H9 (cell line): Measurements from ENCODE around the gene DCAF10. TPM values are rescaled to one million over a fixed set of nuclear protein-coding genes. Genes with fewer than 3 reads are reported as not detected.

Experiments used
- DNase-seq: peaks from one replicate; pipeline ENCODE4 v3.0.0-alpha.2; 2017
- H2AFZ ChIP-seq: one replicate; pipeline ENCODE4 v1.6.1; 2013; ENCODE audit warnings: mild to moderate bottlenecking, low read length, control low read depth, moderate library complexity
- H2AK5ac ChIP-seq: 2 replicates; pipeline ENCODE4 v1.6.1; 2013; ENCODE audit warnings: low read length, control low read depth, mixed read lengths; ENCODE audit not compliant: insufficient read length
- H2BK120ac ChIP-seq: one replicate; pipeline ENCODE4 v1.6.1; 2013; ENCODE audit warnings: low read depth, mild to moderate bottlenecking, low read length, control low read depth, inconsistent platforms; ENCODE audit not compliant: poor library complexity, severe bottlenecking
- H2BK12ac ChIP-seq: 2 replicates; pipeline ENCODE4 v1.6.1; 2013; ENCODE audit warnings: low read length, control low read depth, mixed read lengths, low read depth; ENCODE audit not compliant: insufficient read length
- H2BK15ac ChIP-seq: 2 replicates; pipeline ENCODE4 v1.6.1; 2013; ENCODE audit warnings: low read depth, low read length, control low read depth
- H2BK20ac ChIP-seq: one replicate; pipeline ENCODE4 v1.6.1; 2013; ENCODE audit warnings: low read depth, mild to moderate bottlenecking, low read length, control low read depth, inconsistent platforms; ENCODE audit not compliant: poor library complexity, severe bottlenecking
- H2BK5ac ChIP-seq: 2 replicates; pipeline ENCODE4 v1.6.1; 2013; ENCODE audit warnings: low read length, control low read depth, mixed read lengths; ENCODE audit not compliant: insufficient read length
- H3K14ac ChIP-seq: 2 replicates; pipeline ENCODE4 v1.6.1; 2013; ENCODE audit warnings: low read length, control low read depth; ENCODE audit not compliant: insufficient read depth
- H3K18ac ChIP-seq: 2 replicates; pipeline ENCODE4 v1.6.1; 2013; ENCODE audit warnings: low read depth, mild to moderate bottlenecking, mixed read lengths, low read length, control low read depth; ENCODE audit not compliant: insufficient read length
- H3K23ac ChIP-seq: 2 replicates; pipeline ENCODE4 v1.6.1; 2013; ENCODE audit warnings: low read length, control low read depth, mixed read lengths, low read depth; ENCODE audit not compliant: insufficient read length
- H3K23me2 ChIP-seq: 2 replicates; pipeline ENCODE4 v1.6.1; 2013; ENCODE audit warnings: low read depth, mild to moderate bottlenecking, mixed read lengths, low read length, control low read depth; ENCODE audit not compliant: insufficient read length, poor library complexity, severe bottlenecking
- H3K27ac ChIP-seq: 2 replicates; pipeline ENCODE4 v1.5.1; 2013; ENCODE audit warnings: low read length, control low read depth, mixed read lengths, low read depth; ENCODE audit not compliant: insufficient read length
- H3K27me3 ChIP-seq: 2 replicates; pipeline ENCODE4 v1.6.1; 2013; ENCODE audit warnings: low read length, control low read depth, inconsistent platforms; ENCODE audit not compliant: insufficient read depth
- H3K4ac ChIP-seq: 2 replicates; pipeline ENCODE4 v1.6.1; 2013; ENCODE audit warnings: low read depth, mild to moderate bottlenecking, control low read depth, inconsistent platforms, low read length, moderate library complexity
- H3K4me1 ChIP-seq: 2 replicates; pipeline ENCODE4 v1.6.1; 2013; ENCODE audit warnings: low read length, control low read depth, inconsistent platforms; ENCODE audit not compliant: insufficient read depth
- H3K4me2 ChIP-seq: 2 replicates; pipeline ENCODE4 v1.6.1; 2013; ENCODE audit warnings: low read length, control low read depth, mixed read lengths; ENCODE audit not compliant: insufficient read length, insufficient read depth
- H3K56ac ChIP-seq: 2 replicates; pipeline ENCODE4 v1.6.1; 2013; ENCODE audit warnings: low read depth, mild to moderate bottlenecking, mixed read lengths, low read length, control low read depth; ENCODE audit not compliant: insufficient read length
- H3K79me1 ChIP-seq: 2 replicates; pipeline ENCODE4 v1.6.1; 2013; ENCODE audit warnings: low read depth, mild to moderate bottlenecking, moderate library complexity, low read length, control low read depth, inconsistent platforms; ENCODE audit not compliant: insufficient read depth, poor library complexity, severe bottlenecking
- H3K79me2 ChIP-seq: 2 replicates; pipeline ENCODE4 v1.6.1; 2013; ENCODE audit warnings: low read length, control low read depth, inconsistent platforms; ENCODE audit not compliant: insufficient read depth
- H3K9ac ChIP-seq: 2 replicates; pipeline ENCODE4 v1.6.1; 2013; ENCODE audit warnings: low read length, control low read depth, mixed read lengths; ENCODE audit not compliant: insufficient read length; ENCODE audit errors: extremely low read depth
- H3K9me3 ChIP-seq: one replicate; pipeline ENCODE4 v1.6.1; 2013; ENCODE audit warnings: low read depth, low read length, inconsistent platforms; ENCODE audit not compliant: control insufficient read depth
- H3T11ph ChIP-seq: one replicate; pipeline ENCODE4 v1.6.1; 2013; ENCODE audit warnings: mild to moderate bottlenecking, low read length, control low read depth, inconsistent platforms
- H4K20me1 ChIP-seq: one replicate; pipeline ENCODE4 v1.6.1; 2013; ENCODE audit not compliant: control insufficient read depth, insufficient read length, insufficient read depth
- H4K5ac ChIP-seq: 2 replicates; pipeline ENCODE4 v1.6.1; 2013; ENCODE audit warnings: low read depth, mild to moderate bottlenecking, mixed read lengths, low read length, control low read depth; ENCODE audit not compliant: insufficient read length
- H4K8ac ChIP-seq: replicated peaks from 2 replicates; pipeline ENCODE4 v1.6.1; 2013; ENCODE audit warnings: low read length, control low read depth, mixed read lengths, low read depth; ENCODE audit not compliant: insufficient read length
- H4K91ac ChIP-seq: 2 replicates; pipeline ENCODE4 v1.6.1; 2013; ENCODE audit warnings: low read depth, mild to moderate bottlenecking, moderate library complexity, mixed read lengths, low read length, control low read depth; ENCODE audit not compliant: insufficient read length
- H3K27ac Mint-ChIP-seq, 3 experiments: 2 replicates in 2 of 3; 3 replicates in 1 of 3; pipeline ENCODE4 v1.8.0; 2020 to 2021; ENCODE audit warnings: mixed read lengths in 3 of 3, mild to moderate bottlenecking in 1 of 3, moderate library complexity in 1 of 3
- H3K27me3 Mint-ChIP-seq: 2 replicates; pipeline ENCODE4 v1.8.0; 2021; ENCODE audit warnings: low read depth, mild to moderate bottlenecking, moderate library complexity, mixed read lengths
- H3K36me3 Mint-ChIP-seq, 3 experiments: 2 replicates in 2 of 3; 3 replicates in 1 of 3; pipeline ENCODE4 v1.8.0; 2020 to 2021; ENCODE audit warnings: low read depth in 3 of 3, mixed read lengths in 3 of 3; ENCODE audit not compliant: insufficient read depth in 1 of 3
- H3K4me1 Mint-ChIP-seq, 2 experiments: 2 replicates each; pipeline ENCODE4 v1.8.0; 2020; ENCODE audit warnings: mixed read lengths in 2 of 2
- H3K4me3 Mint-ChIP-seq, 2 experiments: 2 replicates in 1 of 2; 3 replicates in 1 of 2; pipeline ENCODE4 v1.8.0; 2020 to 2021; ENCODE audit warnings: mild to moderate bottlenecking in 2 of 2, mixed read lengths in 2 of 2, moderate library complexity in 1 of 2
- H3K9me3 Mint-ChIP-seq, 2 experiments: 2 replicates in 1 of 2; 3 replicates in 1 of 2; pipeline ENCODE4 v1.8.0; 2020; ENCODE audit warnings: mild to moderate bottlenecking in 2 of 2, mixed read lengths in 2 of 2, moderate library complexity in 1 of 2
- WGBS: extraction: QIAGEN DNeasy Blood & Tissue Kit; methylation state at CpG from one replicate; pipeline ENCODE4 v1.1.7; 2013; ENCODE audit warnings: missing lambda C conversion rate, low lambda C conversion rate, mixed read lengths; ENCODE audit not compliant: insufficient read length; ENCODE audit errors: extremely low coverage; 5-methylcytosine and 5-hydroxymethylcytosine counted together
- total RNA-seq: library from RNA; stranded (reverse); gene quantifications from 2 replicates; pipeline ENCODE4 v1.2.1, GENCODE V29; 2021
- TF ChIP-seq, protein P1 (sequence below): fragments of 200-600 bp; sonication (generic); conservative IDR thresholded peaks from 3 replicates; pipeline ENCODE4 v1.8.0; 2021; ENCODE audit warnings: antibody characterized with exemption, mild to moderate bottlenecking

The DCAF10 gene
- total RNA-seq, 1 experiment from 2014 or later: 13.4 TPM

DNA sequence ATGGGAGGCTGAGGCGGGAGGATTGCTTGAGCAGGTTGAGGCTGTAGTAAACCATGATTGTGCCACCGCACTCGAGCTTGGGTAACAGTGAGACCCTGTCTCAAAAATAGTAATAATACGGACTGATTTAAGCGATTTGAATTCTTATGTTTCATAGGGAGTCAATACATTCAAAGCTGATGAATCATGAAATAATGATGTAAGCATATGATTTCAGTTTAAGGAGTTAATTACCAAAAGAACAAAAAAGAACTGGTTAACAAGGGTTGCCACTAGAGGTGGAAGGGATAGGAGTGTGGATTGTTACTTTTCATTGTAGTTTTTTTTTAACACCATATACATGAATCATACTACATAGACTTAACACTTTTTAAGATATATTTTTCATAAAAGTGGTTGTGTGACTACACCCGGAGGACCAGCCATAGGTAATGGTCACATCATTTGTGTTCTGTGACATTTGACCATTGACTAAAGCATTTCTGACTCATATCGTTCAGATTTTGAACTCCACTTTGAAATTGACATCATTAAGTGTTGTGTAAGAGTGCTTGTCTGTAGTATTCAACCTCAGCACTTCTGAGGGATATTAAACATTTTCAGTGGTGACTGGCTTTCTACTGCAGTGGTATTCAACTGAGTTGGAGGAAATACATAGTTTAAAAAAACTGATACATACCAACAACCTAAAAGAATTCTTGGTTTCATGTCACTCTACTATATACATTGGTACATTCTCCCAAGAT, 40.0 kb upstream of the DCAF10 start:
- H3K27ac ChIP-seq: no peak overlapping the region
- peaks cover 6 to 15% (median 12%) of the 10 kb centered on the region in 3 experiments; a peak in 6 of 7 replicates for H3K36me3 Mint-ChIP-seq
- H2AK5ac ChIP-seq: no peak overlapping the region

More for the DNA sequence above, 40.0 kb upstream of the DCAF10 start:
- no peaks in the 10 kb centered on the region for H4K20me1 ChIP-seq
- no peak overlapping the region for H2BK12ac ChIP-seq
- H3K4me2 ChIP-seq: no peak overlapping the region
- no peak overlapping the region for H3K9ac ChIP-seq
- no peak overlapping the region for H2BK15ac ChIP-seq
- no peak overlapping the region for H4K5ac ChIP-seq
- no peaks in the 10 kb centered on the region for H3K79me1 ChIP-seq
- no CpG with 5 or more reads among the region's 7 CpGs for WGBS
- no peak overlapping the region for H3K23ac ChIP-seq
- H4K8ac ChIP-seq: no peak overlapping the region
- H3K4ac ChIP-seq: no peak overlapping the region
- H4K91ac ChIP-seq: no peak overlapping the region
- H3T11ph ChIP-seq: no peak overlapping the region
- no peaks in the 10 kb centered on the region for H3K4me1 ChIP-seq
- no peaks in the 10 kb centered on the region for H3K23me2 ChIP-seq
- H2BK120ac ChIP-seq: no peak overlapping the region
- H2BK20ac ChIP-seq: no peak overlapping the region
- DNase-seq: no peak
- H2AFZ ChIP-seq: no peak overlapping the region
- H3K4me3 Mint-ChIP-seq: no peak overlapping the region
- no peak overlapping the region for H3K18ac ChIP-seq
- no peaks in the 10 kb centered on the region for H3K27me3 ChIP-seq
- no peak overlapping the region for H3K56ac ChIP-seq
- H2BK5ac ChIP-seq: no peak overlapping the region
- TF ChIP-seq, protein P1, sequence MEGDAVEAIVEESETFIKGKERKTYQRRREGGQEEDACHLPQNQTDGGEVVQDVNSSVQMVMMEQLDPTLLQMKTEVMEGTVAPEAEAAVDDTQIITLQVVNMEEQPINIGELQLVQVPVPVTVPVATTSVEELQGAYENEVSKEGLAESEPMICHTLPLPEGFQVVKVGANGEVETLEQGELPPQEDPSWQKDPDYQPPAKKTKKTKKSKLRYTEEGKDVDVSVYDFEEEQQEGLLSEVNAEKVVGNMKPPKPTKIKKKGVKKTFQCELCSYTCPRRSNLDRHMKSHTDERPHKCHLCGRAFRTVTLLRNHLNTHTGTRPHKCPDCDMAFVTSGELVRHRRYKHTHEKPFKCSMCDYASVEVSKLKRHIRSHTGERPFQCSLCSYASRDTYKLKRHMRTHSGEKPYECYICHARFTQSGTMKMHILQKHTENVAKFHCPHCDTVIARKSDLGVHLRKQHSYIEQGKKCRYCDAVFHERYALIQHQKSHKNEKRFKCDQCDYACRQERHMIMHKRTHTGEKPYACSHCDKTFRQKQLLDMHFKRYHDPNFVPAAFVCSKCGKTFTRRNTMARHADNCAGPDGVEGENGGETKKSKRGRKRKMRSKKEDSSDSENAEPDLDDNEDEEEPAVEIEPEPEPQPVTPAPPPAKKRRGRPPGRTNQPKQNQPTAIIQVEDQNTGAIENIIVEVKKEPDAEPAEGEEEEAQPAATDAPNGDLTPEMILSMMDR: no peak
- H3K27me3 Mint-ChIP-seq: no peaks in the 10 kb centered on the region
- no peaks in the 10 kb centered on the region for H3K9me3 ChIP-seq
- peaks cover 3 to 4% of the 10 kb centered on the region in 2 experiments; a peak in 2 of 5 replicates for H3K9me3 Mint-ChIP-seq
- no peaks in the 10 kb centered on the region for H3K79me2 ChIP-seq
- H3K14ac ChIP-seq: no peak overlapping the region
- H3K4me1 Mint-ChIP-seq: no peaks in the 10 kb centered on the region
- no peak overlapping the region for H3K27ac Mint-ChIP-seq
